ENCODE results near the gene CNTNAP2.

DNA sequence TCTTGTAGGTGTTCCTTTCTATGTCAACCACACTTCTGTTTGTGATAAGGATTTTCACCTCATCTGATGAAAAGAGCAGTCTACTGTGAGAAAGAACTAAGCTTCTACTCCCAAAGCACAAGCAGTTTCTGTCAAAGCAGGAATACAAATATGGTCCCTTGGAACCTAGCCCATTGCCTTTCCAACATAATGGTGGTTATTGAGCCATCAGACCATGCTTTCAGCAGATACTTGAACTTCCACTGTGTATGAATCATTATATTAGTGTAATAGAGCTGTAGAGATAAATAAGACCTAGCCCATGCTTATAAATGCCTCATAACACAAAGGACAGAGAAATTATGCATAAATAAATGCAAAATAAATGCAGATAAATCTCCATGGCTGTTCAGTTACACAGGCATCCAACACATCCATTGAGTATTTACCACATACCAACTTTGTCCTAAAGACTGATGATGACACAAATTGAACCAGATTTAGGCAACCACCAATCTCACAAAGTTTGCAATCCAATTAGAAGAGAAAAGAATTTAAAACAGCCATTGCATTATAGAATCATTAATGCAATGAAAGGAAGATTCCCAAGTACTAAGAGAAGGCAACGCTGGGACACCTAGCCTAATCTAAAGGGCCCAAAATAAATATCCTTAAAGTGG, 1744.6 kb downstream of the CNTNAP2 start:
- TF ChIP-seq CTCF (IDR thresholded peaks at IDR 0.05) (no peak), POLR2A (IDR thresholded peaks at IDR 0.05) (no peak)

Measured in testis (tissue), 2 donors.